ENCODE results near the gene ARIH2. TPM values are rescaled to one million over a fixed set of nuclear protein-coding genes. Genes with fewer than 3 reads are reported as not detected.

The ARIH2 gene
- total RNA-seq, 1 experiment from 2014 or later: 77.0 TPM

- no peaks in the 10 kb centered on the region for H3K9me3 ChIP-seq (ENCODE audit: control insufficient read depth, insufficient read depth, low read depth, low read length)
- no peak for TF ChIP-seq POLR2AphosphoS5 (IDR thresholded peaks at IDR 0.05; ENCODE audit: low read depth, low read length)
- no peak for TF ChIP-seq TCF7L2 (IDR thresholded peaks at IDR 0.05; ENCODE audit: low read depth, low read length)
- no peak for TF ChIP-seq SIN3A (IDR thresholded peaks at IDR 0.05; ENCODE audit: borderline replicate concordance, insufficient read depth, low read depth, low read length)
- no peak for DNase-seq (ENCODE audit: low read depth, low spot score)
- ATAC-seq: no peak
- ChIA-PET POLR2A (no interaction called here), CTCF (no interaction called here)
- in situ Hi-C loops (cut with HindIII; ENCODE audit: low pct_unique_long_range_greater_than_20kb, low sequenced_read_pairs) (no loop called here), intact Hi-C loops (cut with micrococcal nuclease; ENCODE audit: unreplicated experiment) (no loop called here)
- no peaks in the 10 kb centered on the region for H3K36me3 ChIP-seq (ENCODE audit: control insufficient read depth, insufficient read depth, low read length)
- BruUV-seq (replicated peaks): TSS peak; percentile 63
- H3K4me3 ChIP-seq (ENCODE audit: low read depth in 2 of 2, low read length in 2 of 2): peak overlapping the region; percentile 50 to 66
- H3K4me1 ChIP-seq (ENCODE audit: control insufficient read depth, insufficient read depth, low read length): peaks cover 19% of the 10 kb centered on the region
- H3K27me3 ChIP-seq (ENCODE audit: control insufficient read depth, insufficient read depth, low read length): no peaks in the 10 kb centered on the region
- peak overlapping the region; percentile 84 for H3K27ac ChIP-seq (ENCODE audit: low read length)
These were observed 73.4 kb downstream of the ARIH2 start for GRCh38 chr3:48991851-48992545.

- Histone ChIP-seq H3K4me3 (ENCODE audit: low read depth in 2 of 2, low read length in 2 of 2) (no peak overlapping the region), H3K36me3 (ENCODE audit: control insufficient read depth, insufficient read depth, low read length) (no peaks in the 10 kb centered on the region), H3K27ac (ENCODE audit: low read length) (no peak overlapping the region), H3K4me1 (ENCODE audit: control insufficient read depth, insufficient read depth, low read length) (peaks cover 22% of the 10 kb centered on the region), H3K9me3 (ENCODE audit: control insufficient read depth, insufficient read depth, low read depth, low read length) (no peaks in the 10 kb centered on the region), H3K27me3 (ENCODE audit: control insufficient read depth, insufficient read depth, low read length) (no peaks in the 10 kb centered on the region)
- intact Hi-C loops (cut with micrococcal nuclease; ENCODE audit: unreplicated experiment): no loop called here
- ChIA-PET POLR2A (interaction anchor here (0.7 kb wide), 1 partner anchor 13 kb away, joined by 3 read pairs; the partner anchor contains the start of gene WDR6), CTCF (no interaction called here)
- BruUV-seq (replicated peaks): TSS peak; percentile 57
- ATAC-seq: no peak
- TF ChIP-seq POLR2AphosphoS5 (IDR thresholded peaks at IDR 0.05; ENCODE audit: low read depth, low read length) (no peak), SIN3A (IDR thresholded peaks at IDR 0.05; ENCODE audit: borderline replicate concordance, insufficient read depth, low read depth, low read length) (no peak), REST (IDR thresholded peaks at IDR 0.05; ENCODE audit: insufficient read depth in 1 of 2, low read depth in 2 of 2, low read length in 1 of 2) (no peak), TCF7L2 (IDR thresholded peaks at IDR 0.05; ENCODE audit: low read depth, low read length) (no peak), CTCF (IDR thresholded peaks at IDR 0.05) (no peak)
- in situ Hi-C loops (cut with HindIII; ENCODE audit: low pct_unique_long_range_greater_than_20kb, low sequenced_read_pairs): no loop called here
- DNase-seq (ENCODE audit: low read depth, low spot score): no peak
These were observed 75.2 kb downstream of the ARIH2 start for GRCh38 chr3:48993834-48994233.

GRCh38 chr3:48996640-48997039, 78.0 kb downstream of the ARIH2 start:
- no peaks in the 10 kb centered on the region for H3K9me3 ChIP-seq (ENCODE audit: control insufficient read depth, insufficient read depth, low read depth, low read length)
- POLR2A ChIA-PET: no interaction called here

More at GRCh38 chr3:48996640-48997039, 78.0 kb downstream of the ARIH2 start:
- Histone ChIP-seq H3K27me3 (ENCODE audit: control insufficient read depth, insufficient read depth, low read length) (no peaks in the 10 kb centered on the region), H3K4me1 (ENCODE audit: control insufficient read depth, insufficient read depth, low read length) (peaks cover 10% of the 10 kb centered on the region), H3K4me3 (ENCODE audit: low read depth in 2 of 2, low read length in 2 of 2) (no peak overlapping the region), H3K36me3 (ENCODE audit: control insufficient read depth, insufficient read depth, low read length) (no peaks in the 10 kb centered on the region), H3K27ac (ENCODE audit: low read length) (no peak overlapping the region)
- intact Hi-C loops (cut with micrococcal nuclease; ENCODE audit: unreplicated experiment): no loop called here
- CTCF ChIA-PET: no interaction called here
- DNase-seq (ENCODE audit: low read depth, low spot score) (no peak), ATAC-seq (no peak)
- in situ Hi-C loops (cut with HindIII; ENCODE audit: low pct_unique_long_range_greater_than_20kb, low sequenced_read_pairs): no loop called here
- no TSS peak for BruUV-seq (replicated peaks)
- TF ChIP-seq REST (IDR thresholded peaks at IDR 0.05; ENCODE audit: insufficient read depth in 1 of 2, low read depth in 2 of 2, low read length in 1 of 2) (no peak), POLR2AphosphoS5 (IDR thresholded peaks at IDR 0.05; ENCODE audit: low read depth, low read length) (no peak), TCF7L2 (IDR thresholded peaks at IDR 0.05; ENCODE audit: low read depth, low read length) (no peak), CTCF (IDR thresholded peaks at IDR 0.05) (no peak), SIN3A (IDR thresholded peaks at IDR 0.05; ENCODE audit: borderline replicate concordance, insufficient read depth, low read depth, low read length) (no peak)
